KG1 (cell line): Measurements from ENCODE around the gene BANP.
"Not testable (repeated sequence)": the region's sequence is repeated elsewhere in the genome, so short reads cannot be mapped to it uniquely, and the experiment has no call there.

Source experiments
- DNase-seq: peaks from one replicate; lab custom pipeline; 2025; lab: John Stamatoyannopoulos, UW

Gene BANP

GRCh38 chr16:88050952-88051660 is 99.9 kb downstream of the BANP start:
- no peak for DNase-seq

- no peak for DNase-seq
Measured at GRCh38 chr16:88052661-88053060, 101.4 kb downstream of the BANP start.

GRCh38 chr16:88053479-88053878 is 102.2 kb downstream of the BANP start:
- not testable (repeated sequence) for DNase-seq

- DNase-seq, result no peak
Measured at GRCh38 chr16:88055356-88055755, 104.1 kb downstream of the BANP start.

GRCh38 chr16:88056212-88056611 is 105.0 kb downstream of the BANP start:
- DNase-seq, result no peak

GRCh38 chr16:88057656-88058055 is 106.4 kb downstream of the BANP start:
- no peak for DNase-seq

GRCh38 chr16:88058136-88058535 is 106.9 kb downstream of the BANP start:
- no peak for DNase-seq

GRCh38 chr16:88058817-88059216 is 107.6 kb downstream of the BANP start:
- no peak for DNase-seq

- no peak for DNase-seq
Measured at GRCh38 chr16:88059701-88060386, 108.6 kb downstream of the BANP start.

- no peak for DNase-seq
Measured at GRCh38 chr16:88060524-88061219, 109.4 kb downstream of the BANP start.

- no peak for DNase-seq
Measured at GRCh38 chr16:88061346-88062110, 110.3 kb downstream of the BANP start.

- DNase-seq, result no peak
Measured at GRCh38 chr16:88062341-88063210, 111.3 kb downstream of the BANP start.

- no peak for DNase-seq
Measured at GRCh38 chr16:88063211-88063773, 112.1 kb downstream of the BANP start.

GRCh38 chr16:88064011-88064888 is 113.0 kb downstream of the BANP start:
- no peak for DNase-seq

GRCh38 chr16:88064889-88065746 is 113.9 kb downstream of the BANP start:
- no peak for DNase-seq

GRCh38 chr16:88065747-88066142 is 114.5 kb downstream of the BANP start:
- DNase-seq, result no peak

GRCh38 chr16:88066234-88066633 is 115.0 kb downstream of the BANP start:
- no peak for DNase-seq

GRCh38 chr16:88066680-88067529 is 115.7 kb downstream of the BANP start:
- DNase-seq, result no peak
